GM19193 (cell line): ENCODE results near the gene FUT8.

Source experiments
- POLR2A ChIP-seq: IDR thresholded peaks from 4 replicates; pipeline ENCODE4 v1.6.1; 2011; ENCODE audit not compliant: insufficient read depth, insufficient read length; ENCODE audit errors: extremely low read depth

The FUT8 gene

DNA sequence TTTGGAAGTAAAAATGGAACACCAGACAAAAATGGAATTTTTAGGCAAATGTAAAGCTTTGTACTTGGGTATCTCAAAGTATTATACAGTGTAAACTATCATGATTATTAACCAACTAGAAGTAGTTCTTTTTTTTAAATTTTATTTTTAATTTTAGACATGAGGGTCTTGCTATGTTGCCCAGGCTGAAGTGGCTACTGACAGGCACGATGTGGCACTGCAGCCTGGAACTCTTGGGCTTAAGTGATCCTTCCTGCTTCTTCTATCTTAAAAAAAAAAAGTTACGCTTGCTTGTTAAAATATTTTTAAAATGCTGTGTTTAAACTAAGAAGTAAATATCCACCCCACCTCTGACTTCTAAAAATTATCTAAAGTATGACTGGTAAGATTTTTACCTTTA, 1.9 kb upstream of the FUT8 start:
- no peak for TF ChIP-seq POLR2A

DNA sequence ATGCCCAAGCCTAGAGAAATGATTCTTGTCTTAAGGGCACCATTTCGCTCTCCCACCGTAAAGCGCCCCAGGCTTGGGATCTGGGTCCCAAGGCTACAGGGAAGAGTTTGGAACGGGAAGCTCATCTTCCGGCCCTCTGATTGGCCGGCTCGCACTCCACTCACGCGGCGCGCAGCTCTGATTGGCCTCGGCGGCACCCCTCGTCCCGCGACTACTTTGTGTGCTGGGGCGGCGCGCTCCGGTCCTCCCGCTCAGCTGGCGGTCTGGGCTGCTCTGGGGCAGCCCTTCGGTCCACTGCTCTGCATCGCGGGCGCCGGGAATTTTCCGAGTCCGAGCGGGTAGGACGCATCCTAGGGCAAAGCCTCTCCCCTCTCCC, 886 bp upstream of the FUT8 start:
- TF ChIP-seq POLR2A, result peak; percentile 71

- TF ChIP-seq POLR2A, result peak; percentile 12
Measured at GRCh38 chr14:65412856-65413738, 567 bp downstream of the FUT8 start.

- no peak for TF ChIP-seq POLR2A
Measured at GRCh38 chr14:65413739-65414045, 1.2 kb downstream of the FUT8 start.

DNA sequence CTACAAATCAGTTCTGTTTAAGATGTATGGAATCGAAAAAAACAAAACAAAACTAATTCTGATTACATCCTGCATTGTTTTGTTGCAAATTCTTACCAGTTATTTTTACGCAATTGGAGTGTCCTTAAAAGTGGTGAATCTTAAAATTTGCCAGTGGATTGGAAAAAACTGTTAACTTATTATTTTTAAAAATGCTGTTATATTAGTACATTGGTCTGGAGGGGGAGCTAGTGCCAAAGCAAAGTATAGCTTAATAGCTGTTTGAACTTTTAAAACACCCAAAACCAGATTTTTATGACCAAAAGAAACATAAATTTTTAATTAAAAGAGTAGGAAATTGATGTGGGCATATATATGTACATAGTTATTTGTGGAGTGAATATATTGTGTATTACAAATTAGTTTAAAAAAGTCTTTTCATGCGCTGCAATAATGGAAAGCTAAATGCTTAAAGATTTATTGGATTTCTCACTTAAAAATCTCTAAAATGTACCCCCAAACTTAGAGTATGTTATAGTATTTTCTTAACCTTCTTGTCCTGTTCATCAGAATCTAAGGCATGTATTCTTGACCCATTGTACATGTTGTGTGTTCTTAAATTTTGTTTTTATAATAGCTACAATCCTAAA, 2.5 kb downstream of the FUT8 start:
- no peak for TF ChIP-seq POLR2A

DNA sequence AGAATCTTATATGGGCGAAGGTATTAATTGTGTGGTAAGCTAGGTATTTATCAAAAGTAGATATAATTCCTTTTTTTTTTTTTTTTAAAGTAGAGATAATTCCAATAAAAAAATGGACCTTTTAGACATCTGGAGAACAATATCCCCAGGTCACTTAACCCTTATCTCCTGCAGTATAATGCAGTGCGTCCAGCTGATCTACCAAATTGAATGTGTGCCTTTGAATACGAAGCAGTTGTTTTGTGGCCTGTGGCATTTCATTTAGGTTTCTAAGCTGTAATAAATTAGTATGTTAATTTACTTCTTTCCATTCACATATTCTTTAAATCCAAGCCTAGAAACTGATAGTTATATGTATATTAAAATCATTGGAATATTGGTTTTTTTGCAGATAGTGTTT, 3.1 kb downstream of the FUT8 start:
- TF ChIP-seq POLR2A, result no peak

GRCh38 chr14:65419593-65420252, 7.2 kb downstream of the FUT8 start:
- TF ChIP-seq POLR2A, result no peak

- TF ChIP-seq POLR2A, result no peak
Measured at GRCh38 chr14:65421201-65421981, 8.9 kb downstream of the FUT8 start.

DNA sequence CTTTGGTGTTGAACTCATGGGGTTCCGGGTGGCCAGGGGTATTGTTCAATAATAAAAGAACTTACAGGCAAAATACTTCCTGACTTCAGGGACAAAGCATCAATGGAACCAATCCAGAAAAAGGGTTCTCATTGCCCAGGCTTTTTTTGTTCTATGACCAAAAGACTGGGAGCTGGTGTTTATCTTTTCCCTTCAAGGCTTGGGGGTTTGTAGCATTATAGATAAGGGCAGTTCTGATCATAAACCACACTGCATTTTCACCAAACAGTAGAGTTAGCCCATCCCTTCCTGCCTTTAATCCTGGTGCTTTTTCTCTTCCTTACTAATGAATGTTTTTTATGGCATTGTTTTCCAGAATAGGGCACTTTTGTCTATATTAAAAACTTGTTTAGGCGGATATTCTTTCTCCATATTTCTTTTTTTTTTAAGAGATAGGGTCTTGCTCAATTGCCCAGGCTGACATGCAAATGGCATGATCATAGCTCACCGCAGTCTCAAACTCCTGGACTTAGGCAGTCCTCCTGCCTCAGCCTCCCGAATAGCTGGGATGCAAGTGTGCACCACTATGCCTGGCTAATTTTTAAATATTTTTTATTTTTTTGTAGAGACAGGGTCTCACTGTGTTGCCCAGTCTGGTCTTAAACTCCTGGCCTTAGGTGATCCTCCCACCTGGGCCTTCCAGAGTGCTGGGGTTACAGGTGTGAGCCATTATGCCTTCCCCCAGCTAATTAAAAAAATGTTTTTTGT, 9.7 kb downstream of the FUT8 start:
- TF ChIP-seq POLR2A, result no peak

DNA sequence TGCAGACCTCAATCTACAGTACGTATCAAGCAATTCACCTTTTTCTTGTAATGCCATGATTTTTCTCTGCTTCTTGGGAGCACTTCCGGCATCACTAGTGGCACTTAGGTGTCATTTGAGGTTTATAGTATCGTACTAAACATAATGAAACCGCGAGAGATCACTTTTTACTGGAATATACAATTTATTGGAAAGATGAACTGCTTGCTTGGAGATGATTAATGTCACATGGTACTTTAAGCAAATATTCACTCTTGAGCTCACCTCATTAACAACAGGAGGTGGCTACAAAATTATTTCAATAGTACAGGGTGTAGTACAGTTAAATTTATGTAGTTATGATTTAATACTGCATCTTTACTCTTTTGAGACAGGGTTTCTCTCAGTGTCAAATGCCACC, 11.5 kb downstream of the FUT8 start:
- TF ChIP-seq POLR2A, result no peak

GRCh38 chr14:65424531-65424930, 12.0 kb downstream of the FUT8 start:
- TF ChIP-seq POLR2A, result no peak

DNA sequence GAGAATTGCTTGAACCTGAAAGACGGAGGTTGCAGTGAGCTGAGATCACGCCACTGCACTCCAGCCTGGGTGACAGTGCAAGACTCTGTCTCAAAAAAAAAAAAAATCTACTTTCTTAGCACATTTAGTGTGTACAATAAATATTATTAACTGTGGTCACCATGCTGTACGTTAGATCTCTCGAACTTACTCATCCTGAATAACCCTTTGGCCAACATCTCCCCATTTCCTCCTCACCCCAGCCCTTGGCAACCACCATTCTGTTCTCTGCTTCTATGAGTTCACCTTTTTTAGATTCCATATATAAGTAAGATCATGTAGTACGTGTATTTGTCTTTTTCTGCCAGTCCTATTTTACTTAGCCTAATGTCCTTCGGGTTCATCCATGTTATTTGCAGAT, 13.4 kb downstream of the FUT8 start:
- no peak for TF ChIP-seq POLR2A

DNA sequence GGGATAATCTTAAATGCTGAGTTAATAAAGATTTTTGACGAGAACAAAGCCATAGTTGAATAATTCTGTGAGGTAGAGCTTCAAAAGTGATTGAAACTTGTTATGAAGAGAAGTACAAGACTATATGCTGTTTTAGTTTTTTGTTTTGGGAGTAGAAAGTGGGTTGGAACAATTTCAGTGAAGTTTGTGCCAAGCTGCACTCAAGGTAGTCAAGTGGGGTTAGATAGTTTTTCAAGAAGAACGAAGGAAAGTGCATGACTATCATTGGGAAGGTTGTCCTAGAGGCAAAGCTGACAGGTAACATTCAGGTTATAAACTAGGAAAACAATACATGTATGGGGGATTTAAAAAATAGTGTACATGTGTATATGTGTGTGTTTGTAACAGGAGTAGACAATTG, 16.2 kb downstream of the FUT8 start:
- no peak for TF ChIP-seq POLR2A

DNA sequence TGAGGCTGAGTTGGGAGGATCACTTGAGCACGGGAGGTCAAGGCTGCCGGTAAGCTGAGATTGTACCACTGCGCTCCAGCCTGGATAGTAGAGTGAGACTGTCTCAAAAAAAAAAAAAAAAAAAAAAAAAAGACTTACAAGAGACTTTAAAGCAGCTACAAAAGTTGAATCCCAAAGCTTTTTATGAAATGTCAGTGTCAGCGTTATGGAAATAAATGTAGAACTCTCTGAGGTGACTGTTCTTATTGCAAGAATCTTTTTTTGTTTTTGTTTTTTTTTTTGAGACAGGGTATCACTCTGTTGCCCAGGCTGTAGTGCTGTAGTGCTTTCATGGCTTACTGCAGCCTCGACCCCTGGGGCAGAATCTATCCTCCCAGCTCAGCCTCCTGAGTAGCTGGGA, 17.2 kb downstream of the FUT8 start:
- TF ChIP-seq POLR2A, result no peak
